Right forelimb (tissue), 1 donor: ENCODE results near the gene PDE2A.
"Not testable (repeated sequence)": the region's sequence is repeated elsewhere in the genome, so short reads cannot be mapped to it uniquely, and the experiment has no call there.

ENCODE experiments used
- DNase-seq: peaks from one replicate; pipeline ENCODE4 v3.0.0-alpha.2; 2018

PDE2A gene

GRCh38 chr11:72573072-72573854 is 101.0 kb downstream of the PDE2A start:
- DNase-seq = peak; percentile 45

- not testable (repeated sequence) for DNase-seq
Observed at GRCh38 chr11:72572540-72572939, 101.7 kb downstream of the PDE2A start.

- DNase-seq = peak; percentile 16
Observed at GRCh38 chr11:72570893-72571661, 103.1 kb downstream of the PDE2A start.

- DNase-seq = peak; percentile 20
Observed at GRCh38 chr11:72569966-72570892, 104.0 kb downstream of the PDE2A start.

GRCh38 chr11:72568861-72569260 is 105.4 kb downstream of the PDE2A start:
- peak; percentile 16 for DNase-seq

GRCh38 chr11:72562431-72562830 is 111.8 kb downstream of the PDE2A start:
- DNase-seq = no peak

- DNase-seq = no peak
Observed at GRCh38 chr11:72561856-72562255, 112.4 kb downstream of the PDE2A start.

- not testable (repeated sequence) for DNase-seq
Observed at GRCh38 chr11:72560864-72561263, 113.4 kb downstream of the PDE2A start.

GRCh38 chr11:72556433-72556832 is 117.8 kb downstream of the PDE2A start:
- no peak for DNase-seq

- not testable (repeated sequence) for DNase-seq
Observed at GRCh38 chr11:72555014-72555522, 119.2 kb downstream of the PDE2A start.

GRCh38 chr11:72553706-72554105 is 120.5 kb downstream of the PDE2A start:
- no peak for DNase-seq

GRCh38 chr11:72552399-72552910 is 121.8 kb downstream of the PDE2A start:
- DNase-seq = no peak

GRCh38 chr11:72551571-72551970 is 122.7 kb downstream of the PDE2A start:
- no peak for DNase-seq

GRCh38 chr11:72548463-72548862 is 125.8 kb downstream of the PDE2A start:
- no peak for DNase-seq

GRCh38 chr11:72546866-72547265 is 127.4 kb downstream of the PDE2A start:
- no peak for DNase-seq

- no peak for DNase-seq
Observed at GRCh38 chr11:72544589-72544988, 129.6 kb downstream of the PDE2A start.

- DNase-seq = no peak
Observed at GRCh38 chr11:72543849-72544542, 130.2 kb downstream of the PDE2A start.

- no peak for DNase-seq
Observed at GRCh38 chr11:72541257-72541974, 132.8 kb downstream of the PDE2A start.

GRCh38 chr11:72537051-72537450 is 137.2 kb downstream of the PDE2A start:
- no peak for DNase-seq

GRCh38 chr11:72535194-72535547 is 139.1 kb downstream of the PDE2A start:
- no peak for DNase-seq
